ENCODE data around the gene HECTD4. TPM values are rescaled to one million over a fixed set of nuclear protein-coding genes. Genes with fewer than 3 reads are reported as not detected.

The HECTD4 gene
- total RNA-seq, 4 donors from 2014 or later = 53.7 to 168 (median 62.9) TPM

DNA sequence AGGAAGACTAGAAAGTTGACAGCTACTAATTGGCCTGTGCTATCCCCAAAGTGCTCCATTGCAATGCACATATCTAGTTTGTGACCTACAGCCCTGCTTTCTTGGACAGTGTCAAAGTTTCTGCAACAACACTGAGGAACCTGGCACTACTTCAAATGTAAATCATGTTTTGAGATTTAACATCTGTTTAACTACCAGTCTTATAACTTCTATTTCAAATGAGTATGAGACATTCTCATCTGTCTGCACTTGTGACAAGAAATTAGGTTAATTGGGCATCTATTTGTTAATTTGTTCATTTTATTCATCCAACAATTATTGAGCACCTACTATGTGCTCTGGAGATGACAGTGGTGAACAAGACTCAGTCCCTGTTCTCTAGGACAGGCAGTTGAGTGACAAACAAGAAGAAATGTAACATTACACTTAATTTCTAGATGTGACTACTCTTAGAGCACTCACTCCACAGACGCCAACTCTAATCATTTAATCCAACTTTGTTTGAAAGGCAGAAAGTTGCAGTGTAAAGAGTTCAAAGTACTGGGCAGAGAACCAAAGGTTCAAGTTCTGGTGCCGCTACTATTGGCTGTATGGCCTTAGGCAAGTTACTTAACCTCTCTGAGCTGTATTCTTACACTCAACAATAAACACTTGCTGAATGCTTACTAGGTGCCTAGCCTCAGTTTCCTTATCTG is 74.8 kb downstream of the HECTD4 start:
- H3K9me3 ChIP-seq = no peaks in the 10 kb centered on the region
- TF ChIP-seq POLR2AphosphoS5 (IDR thresholded peaks at IDR 0.05) = no peak
- no peak for TF ChIP-seq EP300 (IDR thresholded peaks at IDR 0.05)
- no peak for TF ChIP-seq POLR2A (IDR thresholded peaks at IDR 0.05)
- TF ChIP-seq, protein P1, sequence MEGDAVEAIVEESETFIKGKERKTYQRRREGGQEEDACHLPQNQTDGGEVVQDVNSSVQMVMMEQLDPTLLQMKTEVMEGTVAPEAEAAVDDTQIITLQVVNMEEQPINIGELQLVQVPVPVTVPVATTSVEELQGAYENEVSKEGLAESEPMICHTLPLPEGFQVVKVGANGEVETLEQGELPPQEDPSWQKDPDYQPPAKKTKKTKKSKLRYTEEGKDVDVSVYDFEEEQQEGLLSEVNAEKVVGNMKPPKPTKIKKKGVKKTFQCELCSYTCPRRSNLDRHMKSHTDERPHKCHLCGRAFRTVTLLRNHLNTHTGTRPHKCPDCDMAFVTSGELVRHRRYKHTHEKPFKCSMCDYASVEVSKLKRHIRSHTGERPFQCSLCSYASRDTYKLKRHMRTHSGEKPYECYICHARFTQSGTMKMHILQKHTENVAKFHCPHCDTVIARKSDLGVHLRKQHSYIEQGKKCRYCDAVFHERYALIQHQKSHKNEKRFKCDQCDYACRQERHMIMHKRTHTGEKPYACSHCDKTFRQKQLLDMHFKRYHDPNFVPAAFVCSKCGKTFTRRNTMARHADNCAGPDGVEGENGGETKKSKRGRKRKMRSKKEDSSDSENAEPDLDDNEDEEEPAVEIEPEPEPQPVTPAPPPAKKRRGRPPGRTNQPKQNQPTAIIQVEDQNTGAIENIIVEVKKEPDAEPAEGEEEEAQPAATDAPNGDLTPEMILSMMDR (IDR thresholded peaks at IDR 0.05) = no peak
- peaks cover 26% of the 10 kb centered on the region for H3K36me3 ChIP-seq
- no peak for DNase-seq (ENCODE audit: low spot score in 2 of 2)
- no peaks in the 10 kb centered on the region for H3K27me3 ChIP-seq
- WGBS = 90% methylated on average over 2 of the region's 2 CpGs
- no peaks in the 10 kb centered on the region for H3K4me1 ChIP-seq
- H3K4me3 ChIP-seq = no peak overlapping the region
- no peak overlapping the region for H3K27ac ChIP-seq

DNA sequence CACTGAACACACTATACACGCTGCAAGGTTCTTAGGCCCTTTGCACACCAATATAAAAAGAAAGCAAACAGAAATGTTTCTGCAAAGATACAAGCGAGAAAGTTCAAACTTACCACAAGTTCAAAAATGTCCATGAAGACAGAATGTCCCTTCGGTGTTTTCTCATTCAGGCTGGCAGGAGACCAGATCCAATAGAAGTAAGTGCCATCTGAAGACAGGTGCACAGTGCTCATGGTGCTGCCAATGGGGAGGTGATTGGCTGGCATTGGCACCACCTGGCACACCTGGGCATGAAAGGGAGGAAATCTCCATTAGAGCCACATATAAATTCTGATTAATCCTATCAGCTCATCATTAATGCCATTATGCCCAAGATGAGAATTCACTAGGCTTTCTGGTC is 76.3 kb downstream of the HECTD4 start:
- 95% methylated on average over 3 of the region's 3 CpGs for WGBS

DNA sequence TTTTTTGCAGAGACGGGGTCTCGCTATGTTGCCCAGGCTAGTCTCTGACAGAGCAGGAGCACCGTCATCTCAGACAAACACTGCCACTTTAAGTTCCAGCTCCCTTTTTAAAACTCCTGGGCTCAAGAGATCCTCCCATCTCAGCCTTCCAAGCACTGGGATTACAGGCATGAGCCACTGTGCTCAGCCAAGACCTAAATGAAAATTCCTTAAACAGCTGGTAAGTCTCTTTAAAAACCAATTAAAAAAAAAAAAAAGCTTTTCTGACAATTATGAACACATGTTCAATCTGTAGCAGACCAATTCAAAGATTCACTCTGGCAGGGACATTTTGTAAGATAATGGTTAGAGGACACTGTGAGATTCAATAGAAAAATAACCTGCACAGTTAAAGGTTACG is 77.8 kb downstream of the HECTD4 start:
- no peak for DNase-seq (ENCODE audit: low spot score in 2 of 2)
- WGBS = 72% methylated on average over 4 of the region's 4 CpGs

More for the DNA sequence above, 76.3 kb downstream of the HECTD4 start:
- Histone ChIP-seq H3K4me1 (no peaks in the 10 kb centered on the region), H3K4me3 (no peak overlapping the region), H3K36me3 (peaks cover 29% of the 10 kb centered on the region), H3K9me3 (no peaks in the 10 kb centered on the region), H3K27ac (no peak overlapping the region), H3K27me3 (no peaks in the 10 kb centered on the region)
- no peak for DNase-seq (ENCODE audit: low spot score in 2 of 2)
- TF ChIP-seq, protein P1 (IDR thresholded peaks at IDR 0.05) = no peak
- TF ChIP-seq POLR2A (IDR thresholded peaks at IDR 0.05) = no peak
- TF ChIP-seq EP300 (IDR thresholded peaks at IDR 0.05) = no peak
- TF ChIP-seq POLR2AphosphoS5 (IDR thresholded peaks at IDR 0.05) = no peak

DNA sequence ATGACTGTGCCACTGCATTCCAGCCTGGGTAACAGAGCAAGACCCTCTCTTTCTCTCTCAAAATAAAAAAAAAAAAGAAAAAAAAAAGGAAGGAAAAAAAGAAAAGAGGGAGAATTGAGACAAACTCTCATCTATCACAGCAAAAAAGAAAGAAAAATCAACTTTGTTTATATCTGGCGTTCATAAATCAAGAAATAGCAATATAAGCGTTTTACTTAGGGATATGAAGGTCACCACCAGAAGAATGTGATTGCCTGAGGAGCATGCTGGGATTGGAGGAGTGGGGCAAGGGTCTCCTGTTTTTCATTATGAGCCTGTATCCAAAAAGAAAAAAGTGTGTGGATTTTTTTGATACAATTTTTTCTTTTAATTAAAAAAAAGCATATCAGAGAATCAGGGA is 78.4 kb downstream of the HECTD4 start:
- no peak overlapping the region for H3K4me3 ChIP-seq
- H3K4me1 ChIP-seq = no peaks in the 10 kb centered on the region
- no peak for TF ChIP-seq POLR2A (IDR thresholded peaks at IDR 0.05)
- no peak for TF ChIP-seq EP300 (IDR thresholded peaks at IDR 0.05)
- no peak for TF ChIP-seq POLR2AphosphoS5 (IDR thresholded peaks at IDR 0.05)
- TF ChIP-seq, protein P1 (IDR thresholded peaks at IDR 0.05) = no peak
- H3K27me3 ChIP-seq = no peaks in the 10 kb centered on the region
- H3K36me3 ChIP-seq = peaks cover 27% of the 10 kb centered on the region
- no peak for DNase-seq (ENCODE audit: low spot score in 2 of 2)
- 86% methylated on average over 2 of the region's 2 CpGs for WGBS
- H3K9me3 ChIP-seq = no peaks in the 10 kb centered on the region
- no peak overlapping the region for H3K27ac ChIP-seq

More for the DNA sequence above, 77.8 kb downstream of the HECTD4 start:
- no peaks in the 10 kb centered on the region for H3K27me3 ChIP-seq
- peaks cover 29% of the 10 kb centered on the region for H3K36me3 ChIP-seq
- no peaks in the 10 kb centered on the region for H3K9me3 ChIP-seq
- H3K4me3 ChIP-seq = no peak overlapping the region
- TF ChIP-seq, protein P1 (IDR thresholded peaks at IDR 0.05) = no peak
- no peak for TF ChIP-seq POLR2AphosphoS5 (IDR thresholded peaks at IDR 0.05)
- no peak for TF ChIP-seq EP300 (IDR thresholded peaks at IDR 0.05)
- no peak for TF ChIP-seq POLR2A (IDR thresholded peaks at IDR 0.05)
- no peak overlapping the region for H3K27ac ChIP-seq
- no peaks in the 10 kb centered on the region for H3K4me1 ChIP-seq

DNA sequence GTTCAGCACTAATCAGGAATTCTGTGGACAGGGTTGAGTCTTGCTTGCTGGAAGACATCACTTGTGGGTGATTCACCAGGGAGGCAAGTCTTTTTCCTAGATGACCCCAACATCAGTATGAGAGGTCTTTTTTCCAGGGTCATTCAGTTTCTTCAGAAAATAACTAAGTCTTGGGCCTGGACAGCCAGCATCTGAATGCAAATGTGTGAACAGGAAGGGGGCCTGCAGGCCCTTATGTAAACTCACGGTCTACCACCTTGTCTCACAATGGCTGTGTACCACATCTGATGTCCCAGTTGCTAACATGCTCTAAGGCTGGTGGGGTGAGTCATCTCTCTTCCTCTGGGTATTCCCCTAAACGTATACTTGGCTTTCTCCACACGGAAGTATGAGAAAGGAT is 79.2 kb downstream of the HECTD4 start:
- H3K4me1 ChIP-seq = no peaks in the 10 kb centered on the region
- DNase-seq (ENCODE audit: low spot score in 2 of 2) = no peak
- TF ChIP-seq EP300 (IDR thresholded peaks at IDR 0.05) (no peak), POLR2AphosphoS5 (IDR thresholded peaks at IDR 0.05) (no peak)
- TF ChIP-seq, protein P1 (IDR thresholded peaks at IDR 0.05) = no peak
- no peaks in the 10 kb centered on the region for H3K27me3 ChIP-seq
- H3K36me3 ChIP-seq = peaks cover 26% of the 10 kb centered on the region
- no peak overlapping the region for H3K27ac ChIP-seq
- no peaks in the 10 kb centered on the region for H3K9me3 ChIP-seq
- 45% methylated on average over 3 of the region's 3 CpGs for WGBS
- no peak overlapping the region for H3K4me3 ChIP-seq

Measured in suprapubic skin (tissue), 4 donors.